Body of pancreas (tissue), 4 donors: ENCODE measurements around the gene IL2RA.

Experiments used
- CTCF ChIP-seq, 7 experiments: fragments of 450-650 bp in 4 of 7; fragments of 200-600 bp in 3 of 7; sonication (generic) in 3 of 7; IDR thresholded peaks; one replicate each; pipeline ENCODE4 v1.5.1; 2016 to 2019; ENCODE audit warnings: antibody characterized with exemption in 7 of 7
- POLR2A ChIP-seq, 3 donors: fragments of 450-650 bp; IDR thresholded peaks; one replicate each; pipeline ENCODE4 v1.6.1; 2016; ENCODE audit warnings: antibody characterized with exemption in 3 of 3, mild to moderate bottlenecking in 2 of 3

DNA sequence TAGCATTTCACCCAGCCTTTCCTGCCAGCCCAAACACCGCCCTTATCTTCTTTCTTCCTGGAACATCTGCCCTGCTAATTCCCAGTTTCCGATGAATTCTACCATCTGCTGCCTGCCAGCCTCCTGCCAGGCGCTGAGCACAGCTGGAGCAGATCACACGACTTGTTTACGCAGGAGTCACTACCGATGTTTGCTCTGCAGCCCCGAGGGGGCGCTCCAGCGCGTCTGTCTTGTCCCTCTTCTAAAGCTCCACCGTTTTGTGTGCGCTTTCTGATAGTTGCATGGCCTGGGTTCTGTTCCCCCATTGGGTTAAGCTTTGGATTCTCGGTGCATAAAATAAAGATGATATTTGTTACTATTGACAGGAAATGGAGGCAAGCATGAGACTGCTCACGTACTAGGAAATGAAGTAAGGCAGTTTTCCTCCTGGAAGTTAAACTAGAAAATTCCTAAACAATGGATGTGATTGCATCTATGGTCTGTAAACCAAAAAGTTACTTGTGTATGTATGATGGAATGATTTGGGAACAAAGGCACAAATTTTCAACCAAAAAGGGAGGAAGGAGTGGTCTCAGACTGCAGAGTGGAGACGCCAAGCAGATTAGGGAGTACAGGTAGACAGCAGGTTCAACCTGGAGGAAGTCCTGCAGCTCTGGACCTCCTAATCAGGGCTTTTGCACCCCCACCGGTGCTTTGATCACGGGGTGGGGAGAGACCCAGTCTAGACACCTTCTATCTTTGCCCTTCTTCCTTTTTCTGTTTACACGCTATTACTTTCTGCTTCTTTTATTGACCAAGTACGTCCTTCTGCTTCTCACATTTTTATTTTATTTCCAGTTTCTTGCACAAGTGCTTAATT lies 24.4 kb upstream of the IL2RA start:
- TF ChIP-seq CTCF (IDR thresholded peaks at IDR 0.05) (peak; percentile 57 to 92 (median 85)), POLR2A (IDR thresholded peaks at IDR 0.05) (no peak)
